Endothelial cell of umbilical vein (primary cell): ENCODE data around the gene IP6K2. TPM values are rescaled to one million over a fixed set of nuclear protein-coding genes. Genes with fewer than 3 reads are reported as not detected.

Experiments
- BruUV-seq: library from RNA; stranded (reverse); fragments of 400-500 nt; replicated peaks from 2 replicates; lab custom pipeline; 2021; lab: Mats Ljungman, UMichigan
- CTCF ChIA-PET: fragments of 300-600, 350-600 bp; sonication (Branson Sonifier 250); formaldehyde crosslinking; loops from one replicate; lab custom pipeline; 2021; ENCODE audit warnings: antibody characterized with exemption, inconsistent platforms; lab: Charles Lee
- POLR2A ChIA-PET: fragments of 300-600, 350-600 bp; sonication (Branson Sonifier 250); formaldehyde crosslinking; loops from one replicate; lab custom pipeline; 2021; ENCODE audit warnings: antibody characterized with exemption, inconsistent platforms; lab: Charles Lee
- DNase-seq: peaks from one replicate; pipeline ENCODE4 v3.0.0-alpha.2; 2011; ENCODE audit warnings: low read depth, low spot score
- FAIRE-seq: peaks from 2 replicates; lab custom pipeline; 2011; peaks lifted over from hg19 to GRCh38; lab: Jason Lieb, UNC
- H2AFZ ChIP-seq: 2 replicates; pipeline ENCODE4 v1.6.0; 2012; ENCODE audit warnings: low read depth, low read length, control low read depth, inconsistent platforms
- H3K27ac ChIP-seq: 2 replicates; pipeline ENCODE4 v1.5.1; 2011; ENCODE audit warnings: low read depth, mild to moderate bottlenecking, control low read depth, low read length, moderate library complexity; ENCODE audit not compliant: insufficient read depth
- H3K27me3 ChIP-seq, 2 experiments: 2 replicates each; pipeline versions ENCODE4 v1.6.0 to v1.6.1; 2011; ENCODE audit warnings: low read length in 2 of 2, mixed read lengths in 1 of 2; ENCODE audit not compliant: control insufficient read depth in 2 of 2, insufficient read depth in 2 of 2
- H3K36me3 ChIP-seq, 2 experiments: 2 replicates in 1 of 2; 3 replicates in 1 of 2; pipeline ENCODE4 v1.5.1; 2011; ENCODE audit warnings: low read length in 2 of 2, mild to moderate bottlenecking in 1 of 2, moderate library complexity in 1 of 2; ENCODE audit not compliant: control insufficient read depth in 2 of 2, insufficient read depth in 2 of 2; ENCODE audit errors: extremely low read depth in 1 of 2
- H3K4me1 ChIP-seq: 3 replicates; pipeline ENCODE4 v1.5.1; 2011; ENCODE audit warnings: mild to moderate bottlenecking, low read length; ENCODE audit not compliant: control insufficient read depth, insufficient read depth; ENCODE audit errors: extremely low read depth
- H3K4me2 ChIP-seq: 2 replicates; pipeline ENCODE4 v1.6.1; 2011; ENCODE audit warnings: low read length, control low read depth, mixed read lengths; ENCODE audit not compliant: insufficient read depth
- H3K4me3 ChIP-seq, 3 experiments: fragments of 200-600 bp in 1 of 3; sonication (generic), shearing (Covaris generic) in 1 of 3; replicated peaks in 1 of 3; 2 replicates each; pipeline ENCODE4 v1.5.1; 2011 to 2016; ENCODE audit warnings: control low read depth in 3 of 3, low read length in 3 of 3, mild to moderate bottlenecking in 2 of 3, inconsistent platforms in 1 of 3, low read depth in 1 of 3, moderate library complexity in 1 of 3; ENCODE audit not compliant: insufficient read depth in 1 of 3
- H3K79me2 ChIP-seq: 2 replicates; pipeline ENCODE4 v1.6.0; 2012; ENCODE audit warnings: low read length, inconsistent platforms; ENCODE audit not compliant: control insufficient read depth, insufficient read depth
- H3K9ac ChIP-seq: replicated peaks from 2 replicates; pipeline ENCODE3; 2011; ENCODE audit warnings: low read length, control low read depth; ENCODE audit not compliant: insufficient read depth; ENCODE audit errors: extremely low read depth
- H3K9me1 ChIP-seq: replicated peaks from 3 replicates; pipeline ENCODE4 v1.6.0; 2011; ENCODE audit warnings: mild to moderate bottlenecking, low read length; ENCODE audit not compliant: control insufficient read depth, insufficient read depth; ENCODE audit errors: extremely low read depth
- H3K9me3 ChIP-seq: replicated peaks from 2 replicates; pipeline ENCODE4 v1.5.1; 2012; ENCODE audit warnings: low read length, inconsistent platforms; ENCODE audit not compliant: control insufficient read depth, insufficient read depth
- H4K20me1 ChIP-seq: replicated peaks from 2 replicates; pipeline ENCODE3; 2011; ENCODE audit warnings: mild to moderate bottlenecking, low read length; ENCODE audit not compliant: control insufficient read depth, insufficient read depth; ENCODE audit errors: extremely low read depth
- CTCF ChIP-seq, 2 donors: IDR thresholded peaks; 1 replicate in 1 of 2; 2 replicates in 1 of 2; pipeline ENCODE4 v1.5.1; 2011; ENCODE audit warnings: low read length in 2 of 2, mild to moderate bottlenecking in 2 of 2, moderate library complexity in 2 of 2, control low read depth in 1 of 2, inconsistent platforms in 1 of 2, low read depth in 1 of 2; ENCODE audit not compliant: insufficient read depth in 1 of 2; ENCODE audit errors: extremely low read depth in 1 of 2
- EZH2 ChIP-seq: IDR thresholded peaks from 2 replicates; pipeline ENCODE4 v1.6.1; 2012; ENCODE audit warnings: borderline replicate concordance, low read depth, mild to moderate bottlenecking, moderate library complexity, low read length, inconsistent platforms; ENCODE audit not compliant: severe bottlenecking
- FOS ChIP-seq: IDR thresholded peaks from 2 replicates; pipeline ENCODE4 v1.6.1; 2011; ENCODE audit warnings: mild to moderate bottlenecking, low read length, moderate library complexity, borderline replicate concordance; ENCODE audit not compliant: insufficient read depth
- GATA2 ChIP-seq: IDR thresholded peaks from 2 replicates; pipeline ENCODE4 v1.7.0; 2011; ENCODE audit warnings: low read depth, mild to moderate bottlenecking, moderate library complexity, mixed read lengths, low read length; ENCODE audit not compliant: insufficient read length, insufficient read depth
- JUN ChIP-seq: IDR thresholded peaks from 2 replicates; pipeline ENCODE4 v1.6.1; 2011; ENCODE audit warnings: borderline replicate concordance, low read depth; ENCODE audit not compliant: insufficient read length, insufficient read depth
- MAX ChIP-seq: IDR thresholded peaks from 2 replicates; pipeline ENCODE4 v1.6.1; 2011; ENCODE audit not compliant: insufficient read depth, insufficient read length
- MYC ChIP-seq: IDR thresholded peaks from one replicate; pipeline ENCODE4 v1.6.1; 2011; ENCODE audit warnings: mild to moderate bottlenecking, low read depth, low read length
- POLR2A ChIP-seq: IDR thresholded peaks from 2 replicates; pipeline ENCODE4 v1.6.1; 2012; ENCODE audit warnings: low read depth, mild to moderate bottlenecking, control low read depth, low read length
- POLR2AphosphoS5 ChIP-seq: IDR thresholded peaks from 2 replicates; pipeline ENCODE4 v1.6.1; 2012; ENCODE audit warnings: low read depth, mild to moderate bottlenecking, control low read depth, low read length, moderate library complexity; ENCODE audit not compliant: insufficient read depth
- dilution Hi-C: fragments of 300-500 bp; cut with MboI; formaldehyde crosslinking; loops from one replicate; pipeline ENCODE4 v1.15.0; 2019; ENCODE audit warnings: low sequenced_read_pairs; ENCODE audit not compliant: extremely low pct_ligation_motif_present
- intact Hi-C: fragments of 100-400 bp; cut with micrococcal nuclease; formaldehyde crosslinking; loops from one replicate; pipeline ENCODE4 v1.10.0; 2022
- polyA plus RNA-seq, 4 experiments: library from polyadenylated mRNA; depleted of rRNA in 3 of 4; stranded (reverse) in 3 of 4; unstranded in 1 of 4; fragments of >200 nt; gene quantifications; 2 replicates each; pipeline versions ENCODE4 v1.2.1 to v1.2.3, GENCODE V29; 2011 to 2012; ENCODE audit warnings: missing spikeins in 1 of 4
- total RNA-seq: library from RNA; stranded (reverse); gene quantifications from 2 replicates; pipeline ENCODE4 v1.2.3, GENCODE V29; 2021

IP6K2 gene
- total and polyA plus RNA-seq, 2 donors (not counting 3 experiments of a cell fraction or from before 2014, with no cell fraction given): 81.8 to 143 TPM

GRCh38 chr3:48678566-48679380 lies 38.2 kb downstream of the IP6K2 start:
- TF ChIP-seq MYC (no peak), POLR2A (no peak), EZH2 (no peak), CTCF (IDR thresholded peaks at IDR 0.05; ENCODE audit: extremely low read depth in 1 of 2, insufficient read depth in 1 of 2, low read depth in 1 of 2, low read length in 2 of 2) (no peak), POLR2AphosphoS5 (no peak), FOS (no peak), MAX (no peak), GATA2 (no peak), JUN (no peak)

More at GRCh38 chr3:48678566-48679380, 38.2 kb downstream of the IP6K2 start:
- intact Hi-C loops: no loop called here
- CTCF ChIA-PET: no interaction called here
- Histone ChIP-seq H3K4me2 (no peak overlapping the region), H3K36me3 (peaks cover 2 to 12% of the 10 kb centered on the region in 2 experiments), H3K79me2 (no peaks in the 10 kb centered on the region), H2AFZ (no peak overlapping the region), H3K9me3 (no peaks in the 10 kb centered on the region), H3K9ac (no peak overlapping the region), H3K4me1 (peaks cover 6% of the 10 kb centered on the region), H3K27ac (no peak overlapping the region), H3K27me3 (no peaks in the 10 kb centered on the region), H3K4me3 (no peak overlapping the region), H3K9me1 (no peaks in the 10 kb centered on the region), H4K20me1 (no peaks in the 10 kb centered on the region)
- FAIRE-seq (no peak), DNase-seq (no peak)
- dilution Hi-C loops: no loop called here
- POLR2A ChIA-PET: no interaction called here
- BruUV-seq: no TSS peak
